Globus pallidus (tissue), 1 donor: Measurements from ENCODE around the gene GNG4.
"Not testable (repeated sequence)": the region's sequence is repeated elsewhere in the genome, so short reads cannot be mapped to it uniquely, and the experiment has no call there.

Experiments
- DNase-seq: peaks from one replicate; pipeline ENCODE4 v3.0.0-alpha.2; 2015; ENCODE audit warnings: low spot score

Gene GNG4

GRCh38 chr1:235625831-235626230 lies 23.8 kb downstream of the GNG4 start:
- DNase-seq, result no peak

GRCh38 chr1:235625340-235625739 lies 24.2 kb downstream of the GNG4 start:
- DNase-seq, result no peak

GRCh38 chr1:235624721-235625333 lies 24.8 kb downstream of the GNG4 start:
- DNase-seq, result no peak

GRCh38 chr1:235622936-235623779 lies 26.4 kb downstream of the GNG4 start:
- DNase-seq, result no peak

- not testable (repeated sequence) for DNase-seq
Observed at GRCh38 chr1:235619149-235619548, 30.4 kb downstream of the GNG4 start.

GRCh38 chr1:235617808-235618207 lies 31.8 kb downstream of the GNG4 start:
- no peak for DNase-seq

- DNase-seq, result no peak
Observed at GRCh38 chr1:235617140-235617539, 32.4 kb downstream of the GNG4 start.

GRCh38 chr1:235614442-235614954 lies 35.1 kb downstream of the GNG4 start:
- DNase-seq, result no peak

GRCh38 chr1:235613602-235614001 lies 36.0 kb downstream of the GNG4 start:
- DNase-seq, result no peak

- no peak for DNase-seq
Observed at GRCh38 chr1:235612761-235613160, 36.8 kb downstream of the GNG4 start.

- no peak for DNase-seq
Observed at GRCh38 chr1:235610157-235610556, 39.4 kb downstream of the GNG4 start.

- DNase-seq, result no peak
Observed at GRCh38 chr1:235608278-235608677, 41.3 kb downstream of the GNG4 start.

GRCh38 chr1:235607284-235607683 lies 42.3 kb downstream of the GNG4 start:
- DNase-seq, result no peak

GRCh38 chr1:235601104-235601503 lies 48.5 kb downstream of the GNG4 start:
- DNase-seq, result no peak

- no peak for DNase-seq
Observed at GRCh38 chr1:235599536-235599935, 50.0 kb downstream of the GNG4 start.

GRCh38 chr1:235597867-235598553 lies 51.6 kb downstream of the GNG4 start:
- DNase-seq, result no peak

GRCh38 chr1:235595079-235595478 lies 54.5 kb downstream of the GNG4 start:
- DNase-seq, result no peak

GRCh38 chr1:235594281-235594895 lies 55.2 kb downstream of the GNG4 start:
- DNase-seq, result not testable (repeated sequence)

- DNase-seq, result no peak
Observed at GRCh38 chr1:235588916-235589515, 60.6 kb downstream of the GNG4 start.

- DNase-seq, result no peak
Observed at GRCh38 chr1:235588156-235588555, 61.4 kb downstream of the GNG4 start.

- no peak for DNase-seq
Observed at GRCh38 chr1:235586992-235587391, 62.6 kb downstream of the GNG4 start.

GRCh38 chr1:235586413-235586812 lies 63.2 kb downstream of the GNG4 start:
- DNase-seq, result no peak
